HG02763 (cell line): ENCODE measurements around the gene CD300E.

ENCODE experiments used
- ATAC-seq: cut with Tn5 transposase; IDR thresholded peaks from one replicate; pipeline ENCODE4 v1.9.1; 2021; ENCODE audit warnings: mild to moderate bottlenecking, moderate library complexity; ENCODE audit not compliant: unreplicated experiment

The CD300E gene

DNA sequence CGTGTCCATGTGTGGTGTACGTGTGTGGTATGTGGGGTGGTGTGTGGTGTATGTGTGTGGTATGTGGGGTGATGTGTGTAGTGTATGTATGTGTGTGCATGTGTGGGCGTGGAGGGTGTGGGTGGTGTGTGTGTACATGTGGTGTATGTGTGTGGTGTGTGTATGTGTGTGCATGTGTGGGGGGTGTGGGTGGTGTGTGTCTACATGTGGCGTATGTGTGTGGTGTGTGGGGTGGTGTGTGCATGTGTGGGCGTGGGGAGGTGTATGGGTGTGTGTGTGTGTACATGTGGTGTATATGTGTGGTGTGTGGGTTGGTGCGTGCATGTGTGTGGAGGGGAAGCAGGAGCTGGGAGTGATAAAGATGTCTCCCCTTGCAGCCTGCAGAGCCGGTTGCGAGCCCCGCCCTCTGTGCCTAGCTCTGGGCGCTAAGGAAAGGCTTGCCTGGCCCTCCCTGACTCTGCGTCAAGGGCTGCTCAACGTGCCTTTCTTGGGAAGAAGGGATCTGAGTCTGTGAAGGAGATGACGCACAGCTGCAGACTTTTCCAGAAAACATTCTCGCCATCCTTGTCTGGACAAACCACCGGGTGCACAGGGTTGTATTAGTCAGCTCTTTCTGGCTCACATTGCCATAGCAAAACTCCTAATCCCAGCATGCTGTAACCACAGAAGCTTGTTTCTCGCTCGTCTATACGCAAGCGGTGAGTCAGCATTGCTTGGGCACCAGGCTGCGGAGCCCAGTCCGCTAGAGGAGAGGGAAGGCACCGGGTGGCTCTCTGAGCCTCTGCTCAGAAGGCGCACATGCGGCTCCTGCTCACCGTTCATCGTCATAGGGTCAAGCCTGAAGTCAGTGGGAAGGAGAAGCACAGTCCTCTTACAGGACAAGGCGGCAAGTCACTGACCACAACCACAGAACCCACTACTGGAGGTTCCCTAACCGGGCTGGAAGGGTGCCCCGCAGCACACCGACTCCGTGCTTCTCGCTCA is 54.2 kb downstream of the CD300E start:
- ATAC-seq = no peak

DNA sequence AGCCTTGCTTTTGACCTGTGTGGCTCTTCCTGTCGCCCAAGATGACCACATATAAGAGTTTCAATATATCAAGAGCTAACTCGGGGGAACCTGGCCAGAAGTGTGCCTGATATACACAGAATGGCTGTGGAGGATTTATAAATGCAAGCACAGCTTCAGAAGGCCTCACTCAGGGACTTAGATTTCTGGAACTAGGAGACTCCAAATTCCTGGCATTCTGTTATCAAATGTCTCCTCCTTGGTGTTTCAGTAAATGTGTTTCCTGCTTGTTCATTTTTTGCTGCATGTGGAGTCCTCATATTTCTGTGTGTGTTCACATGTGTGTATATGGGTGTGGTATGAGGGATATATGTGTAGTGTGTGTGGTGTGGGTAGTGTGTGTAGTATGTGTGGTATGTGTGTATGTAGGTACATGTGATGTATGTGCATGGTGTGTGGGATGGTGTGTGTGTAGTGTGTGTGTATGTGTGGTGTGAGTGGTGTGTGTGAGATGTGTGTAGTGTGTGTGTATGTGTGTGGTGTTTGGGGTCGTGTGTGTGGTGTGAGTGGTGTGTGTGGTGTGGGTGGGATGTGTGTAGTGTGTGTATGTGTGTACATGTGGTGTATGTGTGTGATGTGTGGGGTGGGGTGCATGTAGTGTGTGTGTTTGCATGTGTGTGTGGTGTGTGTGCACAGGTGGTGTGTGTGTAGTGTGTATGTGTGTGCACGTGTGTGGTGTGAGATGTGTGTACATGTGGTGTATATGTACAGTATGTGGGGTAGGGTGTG is 55.2 kb downstream of the CD300E start:
- no peak for ATAC-seq

DNA sequence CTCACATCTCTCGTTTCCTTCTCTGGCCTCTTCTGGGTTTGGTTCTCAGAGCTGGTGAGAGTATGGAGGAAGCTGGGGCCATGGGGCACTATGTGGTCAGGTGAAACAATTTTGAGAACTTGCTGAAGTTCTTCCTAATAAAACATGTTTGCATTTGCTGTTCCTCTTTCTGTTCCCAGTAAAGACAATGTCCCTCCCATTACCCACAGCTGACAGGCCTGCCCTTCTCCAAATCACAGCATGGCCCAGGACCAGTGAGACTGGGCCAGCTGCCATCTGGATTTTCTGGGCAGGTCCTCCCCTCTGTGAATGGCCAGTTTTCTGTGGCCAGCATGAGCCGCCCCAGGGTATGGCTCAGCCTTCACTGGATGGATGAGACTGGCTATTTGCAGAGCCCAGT is 56.1 kb downstream of the CD300E start, which contains the start of gene CD300H:
TSS of gene CD300H (minus strand) at position 113 of the 400 bp plus-strand sequence.
- ATAC-seq = no peak

DNA sequence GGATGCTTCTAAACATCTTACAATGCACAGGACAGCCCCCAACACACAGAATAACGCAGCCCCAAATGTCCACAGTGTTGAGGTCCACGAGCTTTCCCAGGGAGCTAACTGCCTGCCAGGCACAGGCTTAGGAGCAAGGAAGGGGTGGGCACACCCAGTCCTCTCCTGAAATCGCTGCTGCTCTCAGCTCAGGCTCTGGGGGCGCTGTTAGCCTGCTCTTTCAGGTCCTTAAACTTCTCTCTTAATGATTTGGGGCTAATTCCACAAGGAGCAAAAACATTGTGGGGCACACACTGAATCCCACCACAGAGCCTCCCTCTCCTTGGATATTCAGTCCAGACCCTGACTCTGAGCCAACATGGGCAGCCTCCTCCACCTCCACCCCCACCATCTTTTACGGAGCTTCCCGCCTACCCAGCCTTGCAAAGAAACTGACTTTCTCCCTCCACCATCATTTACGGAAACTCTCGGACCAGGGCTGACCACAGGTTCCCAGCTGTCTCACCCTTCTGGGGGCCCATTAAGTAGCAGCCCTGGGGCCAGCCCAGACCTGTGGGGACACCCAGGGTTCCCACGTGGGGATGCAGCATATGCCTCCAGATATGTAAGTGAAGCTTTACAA is 57.3 kb downstream of the CD300E start:
- no peak for ATAC-seq

DNA sequence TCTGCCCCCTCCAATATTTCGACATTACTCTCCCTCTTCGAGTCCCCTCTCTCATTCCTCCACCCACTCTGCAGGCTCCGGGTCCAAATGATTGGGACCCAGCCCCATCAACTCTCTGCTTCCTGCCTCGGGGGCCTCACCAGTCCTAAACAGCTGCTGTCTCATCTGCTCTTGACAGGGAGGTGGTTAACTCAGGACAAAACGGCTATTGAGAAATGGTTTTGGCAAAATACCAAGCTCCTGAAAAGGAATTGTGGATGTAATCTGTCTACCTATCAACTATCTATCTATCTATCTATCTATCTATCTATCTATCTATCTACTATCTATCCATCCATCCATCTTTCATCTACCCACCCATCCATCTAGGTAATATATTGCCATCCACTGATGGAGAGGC is 58.4 kb downstream of the CD300E start:
- ATAC-seq = no peak

DNA sequence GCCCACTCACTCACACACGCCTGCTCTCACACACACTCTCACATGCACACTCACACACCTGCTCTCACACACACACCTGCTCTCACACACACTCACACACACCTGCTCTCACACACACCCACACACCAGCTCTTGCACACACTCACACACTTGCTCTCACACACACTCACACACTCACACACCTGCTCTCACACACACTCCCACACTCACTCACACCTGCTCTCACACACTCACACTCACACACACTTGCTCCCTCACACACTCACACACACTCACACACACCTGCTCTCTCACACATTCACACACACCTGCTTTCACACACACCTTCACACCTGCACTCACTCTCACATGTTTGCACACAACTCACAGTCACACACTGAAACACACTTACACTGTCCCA is 60.2 kb downstream of the CD300E start:
- ATAC-seq = no peak

DNA sequence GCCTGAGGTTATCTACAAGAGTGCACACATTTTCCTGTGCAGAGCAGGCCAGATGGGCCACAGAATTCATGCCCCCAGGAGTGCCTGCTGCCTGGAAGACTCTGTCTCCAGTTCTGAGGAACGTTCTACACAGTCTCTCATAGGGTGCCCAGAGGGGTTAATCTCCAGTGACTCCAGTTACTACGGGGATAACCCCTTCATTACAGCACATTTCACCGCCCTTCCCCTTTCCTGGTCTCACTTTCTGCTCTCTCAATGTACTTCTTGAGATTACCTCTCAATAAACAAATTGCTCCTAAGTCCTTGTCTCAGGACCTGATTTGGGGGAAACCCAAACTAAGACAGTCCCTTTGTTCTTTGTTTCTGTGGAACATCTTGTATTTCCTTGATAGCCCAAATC is 62.0 kb downstream of the CD300E start:
- no peak for ATAC-seq
